Neutrophil (primary cell): ENCODE data around the gene TMX2.
"Not testable (repeated sequence)": the region's sequence is repeated elsewhere in the genome, so short reads cannot be mapped to it uniquely, and the experiment has no call there.

ENCODE experiments used
- H3K27ac ChIP-seq: fragments of 200-600 bp; sonication (generic); 2 replicates; pipeline ENCODE4 v1.5.1; 2016; ENCODE audit warnings: mild to moderate bottlenecking, moderate library complexity
- H3K27me3 ChIP-seq: fragments of 200-600 bp; sonication (generic); 2 replicates; pipeline ENCODE4 v1.6.0; 2016; ENCODE audit warnings: mild to moderate bottlenecking
- H3K36me3 ChIP-seq: fragments of 200-600 bp; sonication (generic); 2 replicates; pipeline ENCODE4 v1.5.1; 2017
- H3K4me1 ChIP-seq, 2 experiments: fragments of 200-600 bp in 1 of 2; sonication (generic) in 1 of 2; 1 replicate in 1 of 2; 2 replicates in 1 of 2; pipeline versions ENCODE4 v1.5.1 to v1.6.1; 2013 to 2016; ENCODE audit warnings: low read depth in 1 of 2, low read length in 1 of 2, mild to moderate bottlenecking in 1 of 2, moderate library complexity in 1 of 2; ENCODE audit not compliant: control insufficient read depth in 1 of 2, insufficient read depth in 1 of 2
- H3K4me3 ChIP-seq, 2 experiments: fragments of 200-600 bp in 1 of 2; sonication (generic) in 1 of 2; 1 replicate in 1 of 2; 2 replicates in 1 of 2; pipeline ENCODE4 v1.5.1; 2013 to 2016; ENCODE audit warnings: low read depth in 1 of 2, low read length in 1 of 2, mild to moderate bottlenecking in 1 of 2, moderate library complexity in 1 of 2
- H3K9me3 ChIP-seq: fragments of 200-600 bp; sonication (generic); 2 replicates; pipeline ENCODE4 v1.5.1; 2016
- CTCF ChIP-seq: fragments of 200-600 bp; sonication (generic); IDR thresholded peaks from 2 replicates; pipeline ENCODE4 v1.5.1; 2016; ENCODE audit warnings: antibody characterized with exemption

TMX2 gene

DNA sequence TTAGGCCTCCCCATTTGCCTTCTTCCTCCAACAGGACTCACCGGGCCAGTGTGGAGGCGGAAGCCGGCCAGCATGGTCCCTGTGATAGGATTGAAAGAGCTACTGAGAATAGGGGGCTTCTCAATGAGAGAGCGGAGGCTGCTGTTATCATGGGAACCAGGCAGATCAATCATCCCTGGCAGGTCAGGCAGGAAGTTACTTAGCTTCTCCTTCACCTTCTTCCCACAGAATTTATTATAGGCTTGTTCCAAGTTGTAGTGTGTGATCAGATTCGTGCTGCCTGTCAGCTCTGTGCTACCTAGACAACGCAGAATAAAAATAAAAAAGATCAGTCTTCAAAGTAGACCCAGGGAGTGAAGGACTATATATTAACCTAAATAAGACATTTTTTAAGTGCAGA lies 7.5 kb upstream of the TMX2 start:
- Histone ChIP-seq H3K27ac (no peak overlapping the region), H3K36me3 (peaks cover 39% of the 10 kb centered on the region)

GRCh38 chr11:57705432-57705831 lies 7.0 kb upstream of the TMX2 start:
- not testable (repeated sequence) for H3K9me3 ChIP-seq, H3K27ac ChIP-seq, H3K4me1 ChIP-seq, H3K27me3 ChIP-seq, H3K4me3 ChIP-seq
- H3K36me3 ChIP-seq, result peaks cover 34% of the 10 kb centered on the region

More for the DNA sequence above, 7.5 kb upstream of the TMX2 start:
- TF ChIP-seq CTCF, result no peak
- Histone ChIP-seq H3K27me3 (no peaks in the 10 kb centered on the region), H3K4me3 (no peak overlapping the region), H3K4me1 (no peaks in the 10 kb centered on the region), H3K9me3 (no peaks in the 10 kb centered on the region)

DNA sequence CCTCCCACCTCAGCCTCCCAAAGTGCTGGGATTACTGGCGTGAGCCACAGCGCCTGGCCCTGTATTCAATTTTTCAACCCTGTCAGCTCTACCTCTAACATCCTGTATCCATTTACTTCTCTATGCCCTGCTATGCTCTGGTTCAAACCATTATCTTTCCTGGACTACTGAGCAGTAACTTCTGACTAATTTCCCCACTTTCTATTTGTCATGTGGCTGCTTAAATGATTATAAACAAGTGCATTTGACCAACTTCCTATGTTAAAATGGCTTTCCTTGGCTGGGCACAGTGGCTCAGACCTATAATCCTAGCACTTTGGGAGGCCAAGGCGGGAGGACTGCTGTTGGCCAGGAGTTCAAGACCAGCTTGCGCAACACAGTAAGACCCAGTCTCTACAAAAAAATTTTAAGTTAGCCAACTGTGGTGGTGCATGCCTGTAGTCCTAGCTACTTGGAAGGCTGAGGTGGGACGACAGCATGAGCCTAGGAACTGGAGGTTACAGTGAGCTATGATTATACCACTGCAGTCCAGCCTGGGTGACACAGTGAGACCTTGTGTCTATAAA lies 2.5 kb upstream of the TMX2 start:
- H3K27ac ChIP-seq, result no peak overlapping the region
- H3K27me3 ChIP-seq, result no peaks in the 10 kb centered on the region
- no peak overlapping the region for H3K4me3 ChIP-seq
- no peak for TF ChIP-seq CTCF
- peaks cover 22 to 24% of the 10 kb centered on the region in 2 experiments for H3K4me1 ChIP-seq
- peaks cover 2% of the 10 kb centered on the region for H3K36me3 ChIP-seq
- H3K9me3 ChIP-seq, result no peaks in the 10 kb centered on the region

- peaks cover 22 to 24% of the 10 kb centered on the region in 2 experiments for H3K4me1 ChIP-seq
- H3K27me3 ChIP-seq, result no peaks in the 10 kb centered on the region
- peak within 1 kb of the TSS; percentile 90 to 99 for H3K4me3 ChIP-seq
- peak within 1 kb of the TSS; percentile 94 for H3K27ac ChIP-seq
- no peaks in the 10 kb centered on the region for H3K9me3 ChIP-seq
- H3K36me3 ChIP-seq, result no peaks in the 10 kb centered on the region
- no peak for TF ChIP-seq CTCF
Measured at GRCh38 chr11:57711414-57712255, 758 bp upstream of the TMX2 start, which contains the start of gene MED19. Gene MED19, minus strand, starts transcription at chr11:57712215. Its CDS starts 36 bp downstream, at chr11:57712179.

- Histone ChIP-seq H3K27ac (no peak overlapping the region), H3K27me3 (no peaks in the 10 kb centered on the region), H3K9me3 (no peaks in the 10 kb centered on the region), H3K4me3 (no peak overlapping the region), H3K4me1 (peaks cover 22 to 24% of the 10 kb centered on the region in 2 experiments), H3K36me3 (no peaks in the 10 kb centered on the region)
- no peak for TF ChIP-seq CTCF
Measured at GRCh38 chr11:57713835-57714234, 1.4 kb downstream of the TMX2 start.

GRCh38 chr11:57716726-57717125 lies 4.3 kb downstream of the TMX2 start:
- not testable (repeated sequence) for H3K4me3 ChIP-seq, H3K27me3 ChIP-seq, H3K36me3 ChIP-seq, H3K9me3 ChIP-seq, H3K27ac ChIP-seq
- peaks cover 12 to 13% of the 10 kb centered on the region in 2 experiments for H3K4me1 ChIP-seq
